ENCODE measurements around the gene PRAME. TPM values are rescaled to one million over a fixed set of nuclear protein-coding genes. Genes with fewer than 3 reads are reported as not detected.

Gene PRAME
- total and polyA plus RNA-seq, 2 of the 13 experiments (the other 11 are each of a cell fraction or from before 2014, with no cell fraction given) = 0.11 to 0.83 TPM

DNA sequence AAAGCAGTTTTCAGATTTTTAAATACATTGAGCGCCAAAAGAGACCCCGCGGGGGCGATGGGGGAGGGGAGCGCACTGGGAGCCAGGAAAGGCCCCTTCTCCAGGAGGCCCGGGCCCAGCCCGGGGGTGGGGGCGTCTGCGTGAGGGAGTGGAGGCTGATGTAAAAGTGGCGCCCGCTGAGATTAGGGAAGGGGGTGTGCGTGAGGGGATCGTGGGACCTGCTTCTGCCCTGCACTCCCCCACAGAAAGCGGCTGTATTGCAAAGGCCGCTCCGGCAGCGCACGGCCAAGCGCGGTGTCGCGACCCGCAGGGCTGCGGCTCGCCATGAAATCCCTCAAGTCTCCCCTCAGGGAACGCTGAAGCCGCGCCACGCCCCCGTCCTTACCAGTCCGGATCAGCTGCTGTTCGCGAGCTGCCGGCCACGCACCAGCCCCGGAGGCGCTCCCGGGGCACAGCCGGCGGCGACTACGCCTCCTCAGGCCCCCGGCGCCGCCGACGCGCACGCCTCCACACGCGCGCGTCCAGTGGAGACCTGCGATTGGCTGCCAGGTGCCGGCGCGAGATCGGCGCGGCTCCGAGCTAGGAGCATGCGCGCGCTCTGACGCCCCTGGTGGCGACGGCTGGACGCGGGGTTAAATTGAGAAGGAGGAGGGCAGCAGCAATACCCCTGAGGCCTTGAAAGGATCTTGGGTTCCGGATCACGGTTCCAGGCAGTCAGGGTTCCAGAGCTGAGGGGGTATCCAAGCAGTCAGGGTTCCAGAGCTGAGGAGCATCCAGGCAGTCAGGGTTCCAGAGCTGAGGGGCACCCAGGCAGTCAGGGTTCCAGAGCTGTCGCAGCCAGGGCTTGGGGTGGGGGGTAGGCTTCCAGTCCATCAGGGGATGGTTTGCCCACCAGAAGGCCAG is 50.5 kb downstream of the PRAME start, which contains the start of gene ZNF280B (continued):
- no peak for TF ChIP-seq ZNF660 (CRISPR knock-in tag; IDR thresholded peaks at IDR 0.05; ENCODE audit: borderline replicate concordance, low read depth)
- TF ChIP-seq SKI (IDR thresholded peaks at IDR 0.05; ENCODE audit: partially characterized antibody) = peak; percentile 61
- TF ChIP-seq RELA (CRISPR knock-in tag; IDR thresholded peaks at IDR 0.05) = no peak
- no peak for TF ChIP-seq CBFB (CRISPR knock-in tag; IDR thresholded peaks at IDR 0.05)

DNA sequence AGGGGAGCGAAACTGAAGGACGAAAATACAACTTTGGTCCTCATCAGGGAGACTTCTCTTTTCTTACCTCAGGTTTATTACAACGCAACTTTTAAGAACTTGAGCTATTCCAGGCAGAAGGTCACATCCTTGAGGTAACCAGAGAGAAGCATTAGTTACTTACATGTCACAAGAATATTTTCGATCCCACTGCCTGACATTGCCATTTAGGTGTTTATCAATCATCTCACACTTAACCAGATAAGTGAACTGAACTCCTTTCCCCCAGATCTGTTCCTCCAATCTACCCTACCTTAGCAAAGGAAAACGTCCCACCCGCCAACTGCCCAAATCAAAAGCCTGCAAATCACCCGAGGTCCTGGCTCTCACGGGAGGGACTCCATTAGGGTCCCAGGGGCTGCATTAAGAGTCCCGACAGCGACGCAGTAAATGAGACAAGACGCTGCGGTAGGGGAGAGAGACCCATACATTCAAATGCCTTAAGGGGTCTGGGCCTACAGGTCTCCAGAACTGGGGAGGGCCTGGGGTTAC is 51.3 kb downstream of the PRAME start:
- Histone ChIP-seq H3K36me3 (replicated peaks in 1 of 2; ENCODE audit: control insufficient read depth in 1 of 2, insufficient read depth in 2 of 2, low read length in 2 of 2) (peaks cover 0 to 22% of the 10 kb centered on the region in 2 experiments; a peak in 3 of 5 replicates), H3K4me2 (ENCODE audit: low read depth, low read length) (peak overlapping the region; percentile 80), H3K4me1 (ENCODE audit: insufficient read depth, low read length) (peaks cover 16% of the 10 kb centered on the region), H2AFZ (ENCODE audit: low read length) (no peak overlapping the region), H3K9me3 (ENCODE audit: low read length) (peaks cover 6% of the 10 kb centered on the region; the same call in 1 of the 2 replicates), H3K27me3 (ENCODE audit: control insufficient read depth in 1 of 2, insufficient read depth in 2 of 2, low read length in 2 of 2) (no peaks in the 10 kb centered on the region; a peak in 1 of 5 replicates), H3K9ac (ENCODE audit: insufficient read depth, low read depth, low read length) (peak overlapping the region; percentile 81), H4K20me1 (ENCODE audit: insufficient read depth, low read length) (no peaks in the 10 kb centered on the region), H3K4me3 (replicated peaks in 1 of 3; ENCODE audit: insufficient read depth in 1 of 3, low read depth in 2 of 3, low read length in 3 of 3) (peak overlapping the region; percentile 79 to 97 (median 87)), H3K27ac (ENCODE audit: extremely low read length, insufficient read depth, low read length) (peak overlapping the region; percentile 44), H3K79me2 (ENCODE audit: insufficient read depth, low read length) (peaks cover 8% of the 10 kb centered on the region)
- WGBS (ENCODE audit: low lambda C conversion rate) = 22% methylated on average over 13 of the region's 13 CpGs
- TF ChIP-seq POLR2A (IDR thresholded peaks at IDR 0.05; ENCODE audit: insufficient read depth in 1 of 2, low read depth in 2 of 2, low read length in 2 of 2) (no peak), ZNF138 (CRISPR knock-in tag; IDR thresholded peaks at IDR 0.05; ENCODE audit: low read depth) (no peak), ZNF674 (CRISPR knock-in tag; IDR thresholded peaks at IDR 0.05; ENCODE audit: low read depth) (no peak), ZNF501 (CRISPR knock-in tag; IDR thresholded peaks at IDR 0.05) (no peak), ZNF83 (CRISPR knock-in tag; IDR thresholded peaks at IDR 0.05; ENCODE audit: borderline replicate concordance) (no peak), ZNF282 (IDR thresholded peaks at IDR 0.05; ENCODE audit: partially characterized antibody) (no peak), SMYD3 (CRISPR knock-in tag; IDR thresholded peaks at IDR 0.05) (no peak), BORCS8-MEF2B (CRISPR knock-in tag; IDR thresholded peaks at IDR 0.05) (no peak)
- TF ChIP-seq, protein P1, sequence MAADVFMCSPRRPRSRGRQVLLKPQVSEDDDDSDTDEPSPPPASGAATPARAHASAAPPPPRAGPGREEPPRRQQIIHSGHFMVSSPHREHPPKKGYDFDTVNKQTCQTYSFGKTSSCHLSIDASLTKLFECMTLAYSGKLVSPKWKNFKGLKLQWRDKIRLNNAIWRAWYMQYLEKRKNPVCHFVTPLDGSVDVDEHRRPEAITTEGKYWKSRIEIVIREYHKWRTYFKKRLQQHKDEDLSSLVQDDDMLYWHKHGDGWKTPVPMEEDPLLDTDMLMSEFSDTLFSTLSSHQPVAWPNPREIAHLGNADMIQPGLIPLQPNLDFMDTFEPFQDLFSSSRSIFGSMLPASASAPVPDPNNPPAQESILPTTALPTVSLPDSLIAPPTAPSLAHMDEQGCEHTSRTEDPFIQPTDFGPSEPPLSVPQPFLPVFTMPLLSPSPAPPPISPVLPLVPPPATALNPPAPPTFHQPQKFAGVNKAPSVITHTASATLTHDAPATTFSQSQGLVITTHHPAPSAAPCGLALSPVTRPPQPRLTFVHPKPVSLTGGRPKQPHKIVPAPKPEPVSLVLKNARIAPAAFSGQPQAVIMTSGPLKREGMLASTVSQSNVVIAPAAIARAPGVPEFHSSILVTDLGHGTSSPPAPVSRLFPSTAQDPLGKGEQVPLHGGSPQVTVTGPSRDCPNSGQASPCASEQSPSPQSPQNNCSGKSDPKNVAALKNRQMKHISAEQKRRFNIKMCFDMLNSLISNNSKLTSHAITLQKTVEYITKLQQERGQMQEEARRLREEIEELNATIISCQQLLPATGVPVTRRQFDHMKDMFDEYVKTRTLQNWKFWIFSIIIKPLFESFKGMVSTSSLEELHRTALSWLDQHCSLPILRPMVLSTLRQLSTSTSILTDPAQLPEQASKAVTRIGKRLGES (CRISPR knock-in tag; IDR thresholded peaks at IDR 0.05; ENCODE audit: borderline replicate concordance) = no peak
- TF ChIP-seq, protein P2, sequence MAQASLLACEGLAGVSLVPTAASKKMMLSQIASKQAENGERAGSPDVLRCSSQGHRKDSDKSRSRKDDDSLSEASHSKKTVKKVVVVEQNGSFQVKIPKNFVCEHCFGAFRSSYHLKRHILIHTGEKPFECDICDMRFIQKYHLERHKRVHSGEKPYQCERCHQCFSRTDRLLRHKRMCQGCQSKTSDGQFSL (CRISPR knock-in tag; IDR thresholded peaks at IDR 0.05) = no peak
- ChIA-PET CTCF (ENCODE audit: low intra/inter-chr PET ratio, low total read pairs) (interaction anchor here (0.9 kb wide), 1 partner anchor 44 kb away, joined by 3 read pairs; no protein-coding TSS in a partner anchor), POLR2A (interaction anchor here (1.1 to 1.8 kb wide), 2 partner anchors 12 kb away, joined by 3 to 32 read pairs; partner anchors contain the start of gene ZNF280A)
- FAIRE-seq (no peak), DNase-seq (ENCODE audit: low spot score) (no peak), ATAC-seq (peak; percentile 38)
- in situ Hi-C loops (cut with HindIII; ENCODE audit: extremely low pct_ligation_motif_present, low pct_unique_long_range_greater_than_20kb) (no loop called here), intact Hi-C loops (cut with micrococcal nuclease; ENCODE audit: unreplicated experiment) (no loop called here)
- BruUV-seq (replicated peaks) = no TSS peak

All from HepG2 (cell line).